GM18526 (cell line): ENCODE results near the gene PGAP1.

Experiments
- POLR2A ChIP-seq: IDR thresholded peaks from 3 replicates; pipeline ENCODE4 v1.6.1; 2011; ENCODE audit not compliant: insufficient read length; ENCODE audit errors: extremely low read depth

The PGAP1 gene

GRCh38 chr2:196798980-196799379, 127.5 kb downstream of the PGAP1 start:
- TF ChIP-seq POLR2A, result no peak

GRCh38 chr2:196792865-196793264, 133.6 kb downstream of the PGAP1 start:
- no peak for TF ChIP-seq POLR2A

GRCh38 chr2:196783431-196784094, 142.9 kb downstream of the PGAP1 start:
- TF ChIP-seq POLR2A, result no peak
